H9 (cell line): ENCODE data around the gene LECT2. TPM values are rescaled to one million over a fixed set of nuclear protein-coding genes. Genes with fewer than 3 reads are reported as not detected.

ENCODE experiments used
- DNase-seq: peaks from one replicate; pipeline ENCODE4 v3.0.0-alpha.2; 2017
- H2AFZ ChIP-seq: one replicate; pipeline ENCODE4 v1.6.1; 2013; ENCODE audit warnings: mild to moderate bottlenecking, low read length, control low read depth, moderate library complexity
- H2AK5ac ChIP-seq: 2 replicates; pipeline ENCODE4 v1.6.1; 2013; ENCODE audit warnings: low read length, control low read depth, mixed read lengths; ENCODE audit not compliant: insufficient read length
- H2BK120ac ChIP-seq: one replicate; pipeline ENCODE4 v1.6.1; 2013; ENCODE audit warnings: low read depth, mild to moderate bottlenecking, low read length, control low read depth, inconsistent platforms; ENCODE audit not compliant: poor library complexity, severe bottlenecking
- H2BK12ac ChIP-seq: 2 replicates; pipeline ENCODE4 v1.6.1; 2013; ENCODE audit warnings: low read length, control low read depth, mixed read lengths, low read depth; ENCODE audit not compliant: insufficient read length
- H2BK15ac ChIP-seq: 2 replicates; pipeline ENCODE4 v1.6.1; 2013; ENCODE audit warnings: low read depth, low read length, control low read depth
- H2BK20ac ChIP-seq: one replicate; pipeline ENCODE4 v1.6.1; 2013; ENCODE audit warnings: low read depth, mild to moderate bottlenecking, low read length, control low read depth, inconsistent platforms; ENCODE audit not compliant: poor library complexity, severe bottlenecking
- H2BK5ac ChIP-seq: 2 replicates; pipeline ENCODE4 v1.6.1; 2013; ENCODE audit warnings: low read length, control low read depth, mixed read lengths; ENCODE audit not compliant: insufficient read length
- H3K14ac ChIP-seq: 2 replicates; pipeline ENCODE4 v1.6.1; 2013; ENCODE audit warnings: low read length, control low read depth; ENCODE audit not compliant: insufficient read depth
- H3K18ac ChIP-seq: 2 replicates; pipeline ENCODE4 v1.6.1; 2013; ENCODE audit warnings: low read depth, mild to moderate bottlenecking, mixed read lengths, low read length, control low read depth; ENCODE audit not compliant: insufficient read length
- H3K23ac ChIP-seq: 2 replicates; pipeline ENCODE4 v1.6.1; 2013; ENCODE audit warnings: low read length, control low read depth, mixed read lengths, low read depth; ENCODE audit not compliant: insufficient read length
- H3K23me2 ChIP-seq: 2 replicates; pipeline ENCODE4 v1.6.1; 2013; ENCODE audit warnings: low read depth, mild to moderate bottlenecking, mixed read lengths, low read length, control low read depth; ENCODE audit not compliant: insufficient read length, poor library complexity, severe bottlenecking
- H3K27ac ChIP-seq: 2 replicates; pipeline ENCODE4 v1.5.1; 2013; ENCODE audit warnings: low read length, control low read depth, mixed read lengths, low read depth; ENCODE audit not compliant: insufficient read length
- H3K27me3 ChIP-seq: 2 replicates; pipeline ENCODE4 v1.6.1; 2013; ENCODE audit warnings: low read length, control low read depth, inconsistent platforms; ENCODE audit not compliant: insufficient read depth
- H3K4ac ChIP-seq: 2 replicates; pipeline ENCODE4 v1.6.1; 2013; ENCODE audit warnings: low read depth, mild to moderate bottlenecking, control low read depth, inconsistent platforms, low read length, moderate library complexity
- H3K4me1 ChIP-seq: 2 replicates; pipeline ENCODE4 v1.6.1; 2013; ENCODE audit warnings: low read length, control low read depth, inconsistent platforms; ENCODE audit not compliant: insufficient read depth
- H3K4me2 ChIP-seq: 2 replicates; pipeline ENCODE4 v1.6.1; 2013; ENCODE audit warnings: low read length, control low read depth, mixed read lengths; ENCODE audit not compliant: insufficient read length, insufficient read depth
- H3K56ac ChIP-seq: 2 replicates; pipeline ENCODE4 v1.6.1; 2013; ENCODE audit warnings: low read depth, mild to moderate bottlenecking, mixed read lengths, low read length, control low read depth; ENCODE audit not compliant: insufficient read length
- H3K79me1 ChIP-seq: 2 replicates; pipeline ENCODE4 v1.6.1; 2013; ENCODE audit warnings: low read depth, mild to moderate bottlenecking, moderate library complexity, low read length, control low read depth, inconsistent platforms; ENCODE audit not compliant: insufficient read depth, poor library complexity, severe bottlenecking
- H3K79me2 ChIP-seq: 2 replicates; pipeline ENCODE4 v1.6.1; 2013; ENCODE audit warnings: low read length, control low read depth, inconsistent platforms; ENCODE audit not compliant: insufficient read depth
- H3K9ac ChIP-seq: 2 replicates; pipeline ENCODE4 v1.6.1; 2013; ENCODE audit warnings: low read length, control low read depth, mixed read lengths; ENCODE audit not compliant: insufficient read length; ENCODE audit errors: extremely low read depth
- H3K9me3 ChIP-seq: one replicate; pipeline ENCODE4 v1.6.1; 2013; ENCODE audit warnings: low read depth, low read length, inconsistent platforms; ENCODE audit not compliant: control insufficient read depth
- H3T11ph ChIP-seq: one replicate; pipeline ENCODE4 v1.6.1; 2013; ENCODE audit warnings: mild to moderate bottlenecking, low read length, control low read depth, inconsistent platforms
- H4K20me1 ChIP-seq: one replicate; pipeline ENCODE4 v1.6.1; 2013; ENCODE audit not compliant: control insufficient read depth, insufficient read length, insufficient read depth
- H4K5ac ChIP-seq: 2 replicates; pipeline ENCODE4 v1.6.1; 2013; ENCODE audit warnings: low read depth, mild to moderate bottlenecking, mixed read lengths, low read length, control low read depth; ENCODE audit not compliant: insufficient read length
- H4K8ac ChIP-seq: replicated peaks from 2 replicates; pipeline ENCODE4 v1.6.1; 2013; ENCODE audit warnings: low read length, control low read depth, mixed read lengths, low read depth; ENCODE audit not compliant: insufficient read length
- H4K91ac ChIP-seq: 2 replicates; pipeline ENCODE4 v1.6.1; 2013; ENCODE audit warnings: low read depth, mild to moderate bottlenecking, moderate library complexity, mixed read lengths, low read length, control low read depth; ENCODE audit not compliant: insufficient read length
- H3K27ac Mint-ChIP-seq, 3 experiments: 2 replicates in 2 of 3; 3 replicates in 1 of 3; pipeline ENCODE4 v1.8.0; 2020 to 2021; ENCODE audit warnings: mixed read lengths in 3 of 3, mild to moderate bottlenecking in 1 of 3, moderate library complexity in 1 of 3
- H3K27me3 Mint-ChIP-seq: 2 replicates; pipeline ENCODE4 v1.8.0; 2021; ENCODE audit warnings: low read depth, mild to moderate bottlenecking, moderate library complexity, mixed read lengths
- H3K36me3 Mint-ChIP-seq, 3 experiments: 2 replicates in 2 of 3; 3 replicates in 1 of 3; pipeline ENCODE4 v1.8.0; 2020 to 2021; ENCODE audit warnings: low read depth in 3 of 3, mixed read lengths in 3 of 3; ENCODE audit not compliant: insufficient read depth in 1 of 3
- H3K4me1 Mint-ChIP-seq, 2 experiments: 2 replicates each; pipeline ENCODE4 v1.8.0; 2020; ENCODE audit warnings: mixed read lengths in 2 of 2
- H3K4me3 Mint-ChIP-seq, 2 experiments: 2 replicates in 1 of 2; 3 replicates in 1 of 2; pipeline ENCODE4 v1.8.0; 2020 to 2021; ENCODE audit warnings: mild to moderate bottlenecking in 2 of 2, mixed read lengths in 2 of 2, moderate library complexity in 1 of 2
- H3K9me3 Mint-ChIP-seq, 2 experiments: 2 replicates in 1 of 2; 3 replicates in 1 of 2; pipeline ENCODE4 v1.8.0; 2020; ENCODE audit warnings: mild to moderate bottlenecking in 2 of 2, mixed read lengths in 2 of 2, moderate library complexity in 1 of 2
- WGBS: extraction: QIAGEN DNeasy Blood & Tissue Kit; methylation state at CpG from one replicate; pipeline ENCODE4 v1.1.7; 2013; ENCODE audit warnings: missing lambda C conversion rate, low lambda C conversion rate, mixed read lengths; ENCODE audit not compliant: insufficient read length; ENCODE audit errors: extremely low coverage; 5-methylcytosine and 5-hydroxymethylcytosine counted together
- total RNA-seq: library from RNA; stranded (reverse); gene quantifications from 2 replicates; pipeline ENCODE4 v1.2.1, GENCODE V29; 2021
- TF ChIP-seq, protein P1 (sequence below): fragments of 200-600 bp; sonication (generic); conservative IDR thresholded peaks from 3 replicates; pipeline ENCODE4 v1.8.0; 2021; ENCODE audit warnings: antibody characterized with exemption, mild to moderate bottlenecking

Gene LECT2
- total RNA-seq, 1 experiment from 2014 or later: not detected

DNA sequence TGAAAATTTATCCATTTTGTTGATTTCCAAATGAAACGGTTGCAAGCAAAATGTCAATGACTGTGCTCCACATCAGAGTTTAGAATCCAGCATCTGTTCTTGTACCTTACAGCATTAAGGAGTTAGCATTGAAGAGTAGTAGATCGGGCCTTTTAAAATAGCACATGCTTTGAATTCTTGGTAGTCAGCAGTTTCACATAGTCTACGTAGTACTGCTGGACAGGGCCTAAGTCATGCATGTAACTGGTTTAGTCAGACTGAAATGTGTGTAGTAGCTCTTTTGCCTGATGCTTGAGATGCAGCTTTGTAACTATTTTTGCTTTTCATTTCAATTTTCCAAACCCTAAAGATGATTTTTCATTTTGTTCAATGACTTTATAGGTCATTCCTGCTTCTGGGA is 19.8 kb downstream of the LECT2 start:
- no peak overlapping the region for H3K4ac ChIP-seq
- no peak overlapping the region for H2BK5ac ChIP-seq
- Mint-ChIP-seq H3K36me3 (no peaks in the 10 kb centered on the region), H3K4me1 (peaks cover 0 to 3% of the 10 kb centered on the region in 2 experiments; a peak in 1 of 4 replicates), H3K9me3 (no peaks in the 10 kb centered on the region), H3K27ac (no peak overlapping the region), H3K4me3 (no peak overlapping the region), H3K27me3 (peaks cover 65% of the 10 kb centered on the region)
- no peak overlapping the region for H3K9ac ChIP-seq
- no peak overlapping the region for H2BK12ac ChIP-seq
- H3K27me3 ChIP-seq: peaks cover 17% of the 10 kb centered on the region; the same call in 1 of the 2 replicates
- H4K20me1 ChIP-seq: no peaks in the 10 kb centered on the region
- no peak for DNase-seq
- H2AFZ ChIP-seq: no peak overlapping the region
- H3K79me2 ChIP-seq: no peaks in the 10 kb centered on the region
- no peak overlapping the region for H4K8ac ChIP-seq
- TF ChIP-seq, protein P1, sequence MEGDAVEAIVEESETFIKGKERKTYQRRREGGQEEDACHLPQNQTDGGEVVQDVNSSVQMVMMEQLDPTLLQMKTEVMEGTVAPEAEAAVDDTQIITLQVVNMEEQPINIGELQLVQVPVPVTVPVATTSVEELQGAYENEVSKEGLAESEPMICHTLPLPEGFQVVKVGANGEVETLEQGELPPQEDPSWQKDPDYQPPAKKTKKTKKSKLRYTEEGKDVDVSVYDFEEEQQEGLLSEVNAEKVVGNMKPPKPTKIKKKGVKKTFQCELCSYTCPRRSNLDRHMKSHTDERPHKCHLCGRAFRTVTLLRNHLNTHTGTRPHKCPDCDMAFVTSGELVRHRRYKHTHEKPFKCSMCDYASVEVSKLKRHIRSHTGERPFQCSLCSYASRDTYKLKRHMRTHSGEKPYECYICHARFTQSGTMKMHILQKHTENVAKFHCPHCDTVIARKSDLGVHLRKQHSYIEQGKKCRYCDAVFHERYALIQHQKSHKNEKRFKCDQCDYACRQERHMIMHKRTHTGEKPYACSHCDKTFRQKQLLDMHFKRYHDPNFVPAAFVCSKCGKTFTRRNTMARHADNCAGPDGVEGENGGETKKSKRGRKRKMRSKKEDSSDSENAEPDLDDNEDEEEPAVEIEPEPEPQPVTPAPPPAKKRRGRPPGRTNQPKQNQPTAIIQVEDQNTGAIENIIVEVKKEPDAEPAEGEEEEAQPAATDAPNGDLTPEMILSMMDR: no peak
- no peak overlapping the region for H3K27ac ChIP-seq
- no peak overlapping the region for H2BK120ac ChIP-seq
- no peak overlapping the region for H3T11ph ChIP-seq
- no peak overlapping the region for H4K5ac ChIP-seq
- no peak overlapping the region for H3K4me2 ChIP-seq
- no peak overlapping the region for H3K18ac ChIP-seq
- no peaks in the 10 kb centered on the region for H3K79me1 ChIP-seq
- peaks cover 4% of the 10 kb centered on the region for H3K23me2 ChIP-seq
- H3K4me1 ChIP-seq: no peaks in the 10 kb centered on the region
- H4K91ac ChIP-seq: no peak overlapping the region
- H2AK5ac ChIP-seq: no peak overlapping the region
- no peak overlapping the region for H2BK15ac ChIP-seq
- H2BK20ac ChIP-seq: no peak overlapping the region
- no peaks in the 10 kb centered on the region for H3K9me3 ChIP-seq
- no CpG with 5 or more reads among the region's 3 CpGs for WGBS
- no peak overlapping the region for H3K23ac ChIP-seq
- no peak overlapping the region for H3K14ac ChIP-seq
- no peak overlapping the region for H3K56ac ChIP-seq
